GM23338 (cell line): ENCODE results near the gene SMIM7. TPM values are rescaled to one million over a fixed set of nuclear protein-coding genes. Genes with fewer than 3 reads are reported as not detected.

ENCODE experiments used
- ATAC-seq: fragments of 200-7000 bp; cut with Tn5 transposase; 3 replicates; pipeline ENCODE4 v1.9.1; 2020
- DNase-seq: peaks from one replicate; pipeline ENCODE4 v3.0.0-alpha.2; 2015; ENCODE audit warnings: low spot score
- H2AFZ ChIP-seq: fragments of 200-600 bp; sonication (generic); 2 replicates; pipeline ENCODE4 v1.8.0; 2016; ENCODE audit warnings: antibody characterized with exemption, mild to moderate bottlenecking, moderate library complexity
- H3F3A ChIP-seq: fragments of 200-600 bp; sonication (generic); replicated peaks from 2 replicates; pipeline ENCODE4 v1.8.0; 2017; ENCODE audit warnings: antibody characterized with exemption, mixed run types, low read depth
- H3K27ac ChIP-seq: fragments of 200-600 bp; sonication (generic); 2 replicates; pipeline ENCODE4 v1.6.1; 2016; ENCODE audit warnings: low read depth
- H3K27me3 ChIP-seq: fragments of 200-600 bp; sonication (generic); 2 replicates; pipeline ENCODE4 v1.8.0; 2016; ENCODE audit warnings: mild to moderate bottlenecking, mixed run types, moderate library complexity; ENCODE audit not compliant: insufficient read depth
- H3K36me3 ChIP-seq: fragments of 200-600 bp; sonication (generic); 2 replicates; pipeline ENCODE4 v1.8.0; 2016; ENCODE audit warnings: mild to moderate bottlenecking; ENCODE audit not compliant: insufficient read depth
- H3K4me1 ChIP-seq: fragments of 200-600 bp; sonication (generic); 2 replicates; pipeline ENCODE4 v1.8.0; 2016; ENCODE audit warnings: mild to moderate bottlenecking, moderate library complexity; ENCODE audit not compliant: insufficient read depth
- H3K4me2 ChIP-seq: fragments of 200-600 bp; sonication (generic); 2 replicates; pipeline ENCODE4 v1.7.1; 2017; ENCODE audit warnings: mixed run types
- H3K4me3 ChIP-seq: fragments of 200-600 bp; sonication (generic); 2 replicates; pipeline ENCODE4 v1.6.1; 2016; ENCODE audit warnings: mixed run types
- H3K79me2 ChIP-seq: fragments of 200-600 bp; sonication (generic); replicated peaks from 2 replicates; pipeline ENCODE4 v1.8.0; 2017; ENCODE audit warnings: mild to moderate bottlenecking; ENCODE audit not compliant: insufficient read depth
- H3K9me2 ChIP-seq: fragments of 200-600 bp; sonication (generic); 2 replicates; pipeline ENCODE4 v1.8.0; 2017; ENCODE audit not compliant: insufficient read depth
- H4K20me1 ChIP-seq: fragments of 200-600 bp; sonication (generic); replicated peaks from 2 replicates; pipeline ENCODE4 v1.8.0; 2017; ENCODE audit warnings: mild to moderate bottlenecking; ENCODE audit not compliant: insufficient read depth
- H3K27ac Mint-ChIP-seq: 2 replicates; pipeline ENCODE4 v1.8.0; 2020; ENCODE audit warnings: inconsistent platforms, mild to moderate bottlenecking, moderate library complexity, mixed read lengths
- H3K27me3 Mint-ChIP-seq: 3 replicates; pipeline ENCODE4 v1.8.0; 2022; ENCODE audit warnings: low read depth, mild to moderate bottlenecking, moderate library complexity, mixed read lengths, inconsistent platforms; ENCODE audit not compliant: insufficient read depth, poor library complexity
- H3K36me3 Mint-ChIP-seq: 3 replicates; pipeline ENCODE4 v1.8.0; 2021; ENCODE audit warnings: low read depth, mild to moderate bottlenecking, inconsistent platforms, moderate library complexity, mixed read lengths
- H3K4me1 Mint-ChIP-seq: 3 replicates; pipeline ENCODE4 v1.8.0; 2020; ENCODE audit warnings: mild to moderate bottlenecking, inconsistent platforms, mixed read lengths
- H3K4me3 Mint-ChIP-seq: 3 replicates; pipeline ENCODE4 v1.8.0; 2021; ENCODE audit warnings: moderate library complexity, mild to moderate bottlenecking, inconsistent platforms, mixed read lengths
- H3K9me3 Mint-ChIP-seq: 3 replicates; pipeline ENCODE4 v1.8.0; 2020; ENCODE audit warnings: moderate library complexity, mild to moderate bottlenecking, inconsistent platforms, mixed read lengths
- CREB1 ChIP-seq: fragments of 250-450 bp; sonication (Bioruptor Pico); IDR thresholded peaks from 2 replicates; pipeline ENCODE4 v1.5.0; 2020; ENCODE audit warnings: low read depth, mild to moderate bottlenecking, moderate library complexity
- CTCF ChIP-seq, 2 experiments: fragments of 200-600 bp in 1 of 2; sonication (generic) in 1 of 2; conservative IDR thresholded peaks; 2 replicates each; pipeline versions ENCODE4 v1.5.1 to v1.6.1; 2016 to 2017; ENCODE audit warnings: antibody characterized with exemption in 2 of 2, low read depth in 2 of 2, mild to moderate bottlenecking in 2 of 2, moderate library complexity in 1 of 2
- EZH2phosphoT487 ChIP-seq: fragments of 200-600 bp; sonication (generic); IDR thresholded peaks from one replicate; pipeline ENCODE4 v1.8.1; 2018; ENCODE audit warnings: antibody characterized with exemption; ENCODE audit not compliant: unreplicated experiment
- NANOG ChIP-seq: IDR thresholded peaks from 2 replicates; pipeline ENCODE4 v1.6.1; 2016; ENCODE audit warnings: antibody characterized with exemption, borderline replicate concordance
- STAT1 ChIP-seq: IDR thresholded peaks from one replicate; pipeline ENCODE4 v1.6.1; 2016; ENCODE audit warnings: antibody characterized with exemption; ENCODE audit not compliant: unreplicated experiment
- ZNF114 ChIP-seq: fragments of 250-450 bp; sonication (Bioruptor Pico); IDR thresholded peaks from 2 replicates; pipeline ENCODE4 v1.5.0; 2020; ENCODE audit warnings: mild to moderate bottlenecking, moderate library complexity
- ZNF462 ChIP-seq: fragments of 250-450 bp; sonication (Bioruptor Pico); IDR thresholded peaks from 2 replicates; pipeline ENCODE4 v1.5.0; 2020; ENCODE audit warnings: mild to moderate bottlenecking, moderate library complexity
- polyA plus RNA-seq: library from polyadenylated mRNA; unstranded; fragments of >200 nt; fragmentation: Nextera tagmentation; extraction: Ambion mirVana; gene quantifications from 2 replicates; pipeline ENCODE4 v1.2.1, GENCODE V29; 2016
- total RNA-seq: library from RNA; depleted of rRNA; stranded (reverse); fragments of >200 nt; shearing (Covaris generic); gene quantifications from 2 replicates; pipeline ENCODE4 v1.2.3, GENCODE V29; 2014

The SMIM7 gene
- total and polyA plus RNA-seq, 2 experiments from 2014 or later: 81.7 to 84.5 TPM

- no peak for TF ChIP-seq ZNF462
- TF ChIP-seq NANOG: no peak
Observed at GRCh38 chr19:16609511-16610200, 50.3 kb downstream of the SMIM7 start (continued).

GRCh38 chr19:16608290-16608739 lies 51.6 kb downstream of the SMIM7 start:
- Mint-ChIP-seq H3K27me3 (no peaks in the 10 kb centered on the region), H3K9me3 (no peaks in the 10 kb centered on the region; the same call in 2 of the 3 replicates), H3K4me1 (no peaks in the 10 kb centered on the region), H3K4me3 (no peak overlapping the region), H3K27ac (no peak overlapping the region), H3K36me3 (no peaks in the 10 kb centered on the region)
- no peak for ATAC-seq
- H3F3A ChIP-seq: no peaks in the 10 kb centered on the region
- no peak overlapping the region for H2AFZ ChIP-seq
- DNase-seq: no peak
- H3K27me3 ChIP-seq: no peaks in the 10 kb centered on the region
- peaks cover 51% of the 10 kb centered on the region for H4K20me1 ChIP-seq
- no peak overlapping the region for H3K4me3 ChIP-seq
- no peaks in the 10 kb centered on the region for H3K9me2 ChIP-seq
- no peaks in the 10 kb centered on the region for H3K36me3 ChIP-seq
- H3K79me2 ChIP-seq: peaks cover 98% of the 10 kb centered on the region
- no peak overlapping the region for H3K4me2 ChIP-seq
- H3K4me1 ChIP-seq: no peaks in the 10 kb centered on the region
- H3K27ac ChIP-seq: 0 out of 2 replicates have a peak overlapping the region, but pooled peaks have one; percentile 39
- TF ChIP-seq NANOG (no peak), CREB1 (no peak), CTCF (conservative IDR thresholded peaks at IDR 0.05; ENCODE audit: low read depth in 2 of 2) (no peak), ZNF114 (CRISPR knock-in tag) (no peak), ZNF462 (no peak), EZH2phosphoT487 (no peak), STAT1 (no peak)
